ENCODE measurements around the gene MAN1A1.

MAN1A1 gene

GRCh38 chr6:119318176-119318575 is 31.4 kb downstream of the MAN1A1 start:
- Histone ChIP-seq H3K27ac (ENCODE audit: low read length) (no peak overlapping the region), H3K36me3 (replicated peaks; ENCODE audit: insufficient read depth, low read length) (no peaks in the 10 kb centered on the region), H3K79me2 (ENCODE audit: low read length) (peaks cover 97% of the 10 kb centered on the region), H4K20me1 (ENCODE audit: insufficient read depth, low read length) (peaks cover 14% of the 10 kb centered on the region), H3K9me3 (replicated peaks; ENCODE audit: insufficient read depth, low read length) (no peaks in the 10 kb centered on the region), H2AFZ (ENCODE audit: low read length) (no peak overlapping the region), H3F3A (ENCODE audit: insufficient read depth, low read length) (no peaks in the 10 kb centered on the region), H3K4me2 (ENCODE audit: low read depth, low read length) (no peak overlapping the region), H3K4me3 (ENCODE audit: low read length) (no peak overlapping the region), H3K27me3 (replicated peaks; ENCODE audit: insufficient read depth, low read length) (no peaks in the 10 kb centered on the region), H3K4me1 (ENCODE audit: low read length) (no peaks in the 10 kb centered on the region), H3K9ac (ENCODE audit: low read length) (no peak overlapping the region), H3K9me2 (replicated peaks; ENCODE audit: insufficient read depth, low read length) (no peaks in the 10 kb centered on the region)
- DNase-seq, result no peak
- TF ChIP-seq EZH2 (optimal IDR thresholded peaks at IDR 0.05; ENCODE audit: low read depth, low read length), result no peak
- TF ChIP-seq EZH2phosphoT487 (IDR thresholded peaks at IDR 0.05; ENCODE audit: low read length), result no peak
- TF ChIP-seq, protein P1, sequence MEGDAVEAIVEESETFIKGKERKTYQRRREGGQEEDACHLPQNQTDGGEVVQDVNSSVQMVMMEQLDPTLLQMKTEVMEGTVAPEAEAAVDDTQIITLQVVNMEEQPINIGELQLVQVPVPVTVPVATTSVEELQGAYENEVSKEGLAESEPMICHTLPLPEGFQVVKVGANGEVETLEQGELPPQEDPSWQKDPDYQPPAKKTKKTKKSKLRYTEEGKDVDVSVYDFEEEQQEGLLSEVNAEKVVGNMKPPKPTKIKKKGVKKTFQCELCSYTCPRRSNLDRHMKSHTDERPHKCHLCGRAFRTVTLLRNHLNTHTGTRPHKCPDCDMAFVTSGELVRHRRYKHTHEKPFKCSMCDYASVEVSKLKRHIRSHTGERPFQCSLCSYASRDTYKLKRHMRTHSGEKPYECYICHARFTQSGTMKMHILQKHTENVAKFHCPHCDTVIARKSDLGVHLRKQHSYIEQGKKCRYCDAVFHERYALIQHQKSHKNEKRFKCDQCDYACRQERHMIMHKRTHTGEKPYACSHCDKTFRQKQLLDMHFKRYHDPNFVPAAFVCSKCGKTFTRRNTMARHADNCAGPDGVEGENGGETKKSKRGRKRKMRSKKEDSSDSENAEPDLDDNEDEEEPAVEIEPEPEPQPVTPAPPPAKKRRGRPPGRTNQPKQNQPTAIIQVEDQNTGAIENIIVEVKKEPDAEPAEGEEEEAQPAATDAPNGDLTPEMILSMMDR (IDR thresholded peaks at IDR 0.05; ENCODE audit: low read length), result no peak

DNA sequence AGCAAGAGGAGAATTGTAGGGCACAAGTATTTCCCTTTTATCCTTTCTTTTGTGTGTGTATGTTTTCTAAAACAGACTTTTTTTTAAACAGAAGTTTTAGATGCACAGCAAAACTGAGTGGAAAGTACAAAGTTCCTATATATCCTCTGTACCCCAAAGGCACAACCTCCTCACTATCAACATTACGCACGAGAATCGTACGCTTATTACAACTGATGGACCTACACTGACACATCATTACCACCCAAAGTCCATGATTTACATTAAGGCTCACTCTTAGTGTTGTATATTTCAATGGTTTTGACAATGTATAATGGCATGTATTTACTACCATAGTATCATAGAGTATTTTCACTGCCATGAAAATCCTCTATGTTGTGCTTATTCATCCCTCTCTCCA is 32.6 kb downstream of the MAN1A1 start:
- no peaks in the 10 kb centered on the region for H3F3A ChIP-seq (ENCODE audit: insufficient read depth, low read length)

GRCh38 chr6:119314885-119315272 is 34.7 kb downstream of the MAN1A1 start:
- Histone ChIP-seq H3K9ac (ENCODE audit: low read length) (no peak overlapping the region), H3K9me2 (replicated peaks; ENCODE audit: insufficient read depth, low read length) (no peaks in the 10 kb centered on the region), H2AFZ (ENCODE audit: low read length) (no peak overlapping the region), H3K36me3 (replicated peaks; ENCODE audit: insufficient read depth, low read length) (no peaks in the 10 kb centered on the region; the same call in 1 of the 2 replicates), H3K9me3 (replicated peaks; ENCODE audit: insufficient read depth, low read length) (no peaks in the 10 kb centered on the region), H3K4me2 (ENCODE audit: low read depth, low read length) (no peak overlapping the region), H3K27me3 (replicated peaks; ENCODE audit: insufficient read depth, low read length) (no peaks in the 10 kb centered on the region), H4K20me1 (ENCODE audit: insufficient read depth, low read length) (peaks cover 14% of the 10 kb centered on the region), H3F3A (ENCODE audit: insufficient read depth, low read length) (no peaks in the 10 kb centered on the region), H3K27ac (ENCODE audit: low read length) (no peak overlapping the region), H3K4me3 (ENCODE audit: low read length) (no peak overlapping the region), H3K79me2 (ENCODE audit: low read length) (peaks cover 97% of the 10 kb centered on the region), H3K4me1 (ENCODE audit: low read length) (no peaks in the 10 kb centered on the region)
- DNase-seq, result no peak
- TF ChIP-seq, protein P1 (IDR thresholded peaks at IDR 0.05; ENCODE audit: low read length), result no peak
- TF ChIP-seq EZH2 (optimal IDR thresholded peaks at IDR 0.05; ENCODE audit: low read depth, low read length) (no peak), EZH2phosphoT487 (IDR thresholded peaks at IDR 0.05; ENCODE audit: low read length) (no peak)

More for the DNA sequence above, 32.6 kb downstream of the MAN1A1 start:
- Histone ChIP-seq H3K9me3 (replicated peaks; ENCODE audit: insufficient read depth, low read length) (no peaks in the 10 kb centered on the region), H3K36me3 (replicated peaks; ENCODE audit: insufficient read depth, low read length) (no peaks in the 10 kb centered on the region), H4K20me1 (ENCODE audit: insufficient read depth, low read length) (peaks cover 11% of the 10 kb centered on the region; the same call in 1 of the 2 replicates), H3K4me2 (ENCODE audit: low read depth, low read length) (no peak overlapping the region), H3K4me3 (ENCODE audit: low read length) (no peak overlapping the region), H3K9ac (ENCODE audit: low read length) (no peak overlapping the region), H3K79me2 (ENCODE audit: low read length) (peaks cover 97% of the 10 kb centered on the region), H3K4me1 (ENCODE audit: low read length) (no peaks in the 10 kb centered on the region), H3K27ac (ENCODE audit: low read length) (no peak overlapping the region), H3K9me2 (replicated peaks; ENCODE audit: insufficient read depth, low read length) (no peaks in the 10 kb centered on the region), H2AFZ (ENCODE audit: low read length) (no peak overlapping the region), H3K27me3 (replicated peaks; ENCODE audit: insufficient read depth, low read length) (no peaks in the 10 kb centered on the region)
- TF ChIP-seq EZH2phosphoT487 (IDR thresholded peaks at IDR 0.05; ENCODE audit: low read length) (no peak), EZH2 (optimal IDR thresholded peaks at IDR 0.05; ENCODE audit: low read depth, low read length) (no peak)
- TF ChIP-seq, protein P1 (IDR thresholded peaks at IDR 0.05; ENCODE audit: low read length), result no peak
- DNase-seq, result no peak

All from MM.1S (cell line).